Gastrocnemius medialis (tissue), 4 donors: ENCODE data around the gene SNAP47.

ENCODE experiments used
- CTCF ChIP-seq, 5 experiments: fragments of 450-650 bp in 3 of 5; fragments of 200-600 bp in 2 of 5; sonication (generic) in 2 of 5; IDR thresholded peaks in 4 of 5; conservative IDR thresholded peaks in 1 of 5; 1 replicate in 4 of 5; 2 replicates in 1 of 5; pipeline ENCODE4 v1.5.1; 2016 to 2019; ENCODE audit warnings: antibody characterized with exemption in 5 of 5, mild to moderate bottlenecking in 3 of 5, moderate library complexity in 3 of 5
- POLR2A ChIP-seq, 2 donors: fragments of 450-650 bp; IDR thresholded peaks; one replicate each; pipeline ENCODE4 v1.6.1; 2017; ENCODE audit warnings: antibody characterized with exemption in 2 of 2, mild to moderate bottlenecking in 2 of 2, moderate library complexity in 2 of 2

- TF ChIP-seq CTCF (IDR thresholded peaks at IDR 0.05 in 4 of 5, conservative IDR thresholded peaks at IDR 0.05 in 1 of 5) (no peak), POLR2A (IDR thresholded peaks at IDR 0.05) (no peak)
These were observed 26.5 kb downstream of the SNAP47 start for GRCh38 chr1:227761621-227762230.
